OCI-LY3 (cell line): Measurements from ENCODE around the gene UFSP2.

Experiments used
- CTCF ChIP-seq: fragments of 200-600, 300-600 bp; sonication (generic); IDR thresholded peaks from 2 replicates; pipeline ENCODE4 v1.5.1; 2014; ENCODE audit warnings: antibody characterized with exemption, low read length, low read depth
- EZH2phosphoT487 ChIP-seq: fragments of 200-600 bp; shearing (Covaris generic); IDR thresholded peaks from 2 replicates; pipeline ENCODE4 v1.6.1; 2018; ENCODE audit warnings: antibody characterized with exemption, mixed run types, low read depth

- TF ChIP-seq CTCF (no peak), EZH2phosphoT487 (no peak)
Observed at GRCh38 chr4:185426960-185427688, 1.4 kb upstream of the UFSP2 start.
